HepG2 (cell line): ENCODE measurements around the gene AKR1A1. TPM values are rescaled to one million over a fixed set of nuclear protein-coding genes. Genes with fewer than 3 reads are reported as not detected.

Source experiments
- CCAR2 ChIP-seq: fragments of 200-400 bp; formaldehyde crosslinking; optimal IDR thresholded peaks from 2 replicates; pipeline ENCODE3; 2018; ENCODE audit warnings: low read depth, mild to moderate bottlenecking, low read length, moderate library complexity
- CREB1 ChIP-seq, 2 experiments: fragments of 450-650 bp in 1 of 2; IDR thresholded peaks; 2 replicates each; pipeline ENCODE4 v1.6.1; 2016 to 2017; ENCODE audit warnings: control low read depth in 1 of 2, mild to moderate bottlenecking in 1 of 2, missing compliant biosample characterization in 1 of 2, missing genetic modification characterization in 1 of 2
- FOXC1 ChIP-seq: sonication (generic); formaldehyde crosslinking; IDR thresholded peaks from 2 replicates; pipeline ENCODE4 v1.8.0; 2022; ENCODE audit warnings: mild to moderate bottlenecking, missing genetic modification reagents, borderline replicate concordance
- HES4 ChIP-seq: sonication (generic); formaldehyde crosslinking; IDR thresholded peaks from 2 replicates; pipeline ENCODE4 v1.9.0; 2021; ENCODE audit warnings: mild to moderate bottlenecking, missing genetic modification reagents, borderline replicate concordance
- KDM2A ChIP-seq: sonication (generic); formaldehyde crosslinking; IDR thresholded peaks from 2 replicates; pipeline ENCODE4 v1.4.0; 2020; ENCODE audit warnings: low read depth, missing genetic modification reagents, borderline replicate concordance
- KLF11 ChIP-seq: IDR thresholded peaks from 2 replicates; pipeline ENCODE4 v1.6.1; 2016; ENCODE audit warnings: missing compliant biosample characterization
- LCORL ChIP-seq, 2 experiments: fragments of 450-650 bp in 1 of 2; sonication (generic) in 1 of 2; formaldehyde crosslinking in 1 of 2; IDR thresholded peaks; 2 replicates each; pipeline versions ENCODE4 v1.5.0 to v1.6.1; 2017 to 2020; ENCODE audit warnings: antibody characterized with exemption in 1 of 2, missing genetic modification reagents in 1 of 2
- MNT ChIP-seq: fragments of 450-650 bp; IDR thresholded peaks from 2 replicates; pipeline ENCODE4 v1.6.1; 2016
- MXD4 ChIP-seq: IDR thresholded peaks from 2 replicates; pipeline ENCODE4 v1.6.1; 2016; ENCODE audit warnings: mild to moderate bottlenecking, missing biosample characterization, missing genetic modification reagents
- PLRG1 ChIP-seq: fragments of 450-650 bp; conservative IDR thresholded peaks from 2 replicates; pipeline ENCODE4 v1.6.1; 2016
- POLR2G ChIP-seq: fragments of 200-400 bp; formaldehyde crosslinking; IDR thresholded peaks from 2 replicates; pipeline ENCODE4 v1.6.1; 2018; ENCODE audit warnings: mild to moderate bottlenecking, low read depth, low read length, moderate library complexity
- SAP130 ChIP-seq: IDR thresholded peaks from 2 replicates; pipeline ENCODE4 v1.6.1; 2016; ENCODE audit warnings: low read depth
- SMARCC2 ChIP-seq: fragments of 450-650 bp; IDR thresholded peaks from 2 replicates; pipeline ENCODE4 v1.6.1; 2017; ENCODE audit warnings: antibody characterized with exemption, mild to moderate bottlenecking
- SMYD3 ChIP-seq: sonication (generic); formaldehyde crosslinking; IDR thresholded peaks from 2 replicates; pipeline ENCODE4 v1.8.1; 2023; ENCODE audit warnings: mild to moderate bottlenecking, missing genetic modification reagents
- ZBTB21 ChIP-seq: sonication (generic); formaldehyde crosslinking; IDR thresholded peaks from 2 replicates; pipeline ENCODE4 v1.4.0; 2020; ENCODE audit warnings: missing genetic modification reagents
- ZNF251 ChIP-seq: sonication (generic); formaldehyde crosslinking; IDR thresholded peaks from 2 replicates; pipeline ENCODE4 v1.9.0; 2021; ENCODE audit warnings: mild to moderate bottlenecking, missing genetic modification reagents
- ZNF432 ChIP-seq: sonication (generic); formaldehyde crosslinking; IDR thresholded peaks from 2 replicates; pipeline ENCODE4 v1.5.0; 2020; ENCODE audit warnings: missing genetic modification reagents, mild to moderate bottlenecking, borderline replicate concordance
- ZNF777 ChIP-seq: sonication (generic); formaldehyde crosslinking; IDR thresholded peaks from 2 replicates; pipeline ENCODE4 v1.4.0; 2020; ENCODE audit warnings: missing genetic modification reagents
- ZNF788 ChIP-seq: sonication (generic); formaldehyde crosslinking; IDR thresholded peaks from 2 replicates; pipeline ENCODE4 v1.5.0; 2020; ENCODE audit warnings: mild to moderate bottlenecking, missing genetic modification reagents, borderline replicate concordance
- polyA plus RNA-seq, 8 experiments: library from polyadenylated mRNA; depleted of rRNA in 3 of 8; stranded (reverse) in 7 of 8; unstranded in 1 of 8; fragments of >200 nt; fragmentation: Illumina TruSeq in 4 of 8; extraction: Trizol in 4 of 8; gene quantifications; 2 replicates each; pipeline versions ENCODE4 v1.2.1 to v1.2.3, GENCODE V29; 2011 to 2016; ENCODE audit warnings: low read depth in 4 of 8, missing spikeins in 1 of 8, mixed read lengths in 1 of 8; ENCODE audit not compliant: insufficient read depth in 1 of 8
- total RNA-seq, 5 experiments: library from RNA; depleted of rRNA; stranded (reverse); fragments of >200 nt; fragmentation: Illumina TruSeq; extraction: Trizol; gene quantifications; 2 replicates each; pipeline ENCODE4 v1.2.3, GENCODE V29; 2016; ENCODE audit warnings: low read depth in 1 of 5
- TF ChIP-seq, protein P1 (sequence below): sonication (generic); formaldehyde crosslinking; IDR thresholded peaks from 2 replicates; pipeline ENCODE4 v1.4.0; 2020; ENCODE audit warnings: missing genetic modification reagents, mild to moderate bottlenecking, borderline replicate concordance
- TF ChIP-seq, protein P2 (sequence below): sonication (generic); formaldehyde crosslinking; IDR thresholded peaks from 2 replicates; pipeline ENCODE4 v1.4.0; 2020; ENCODE audit warnings: missing genetic modification reagents

The AKR1A1 gene
- total and polyA plus RNA-seq, 2 of the 13 experiments (the other 11 are each of a cell fraction or from before 2014, with no cell fraction given) = 181 to 217 TPM

GRCh38 chr1:45508295-45509151, 42.1 kb upstream of the AKR1A1 start (continued):
- TF ChIP-seq MNT (no peak), ZBTB21 (CRISPR knock-in tag) (no peak), HES4 (CRISPR knock-in tag) (no peak), SAP130 (CRISPR knock-in tag) (no peak), CCAR2 (no peak), SMYD3 (CRISPR knock-in tag) (no peak), SMARCC2 (no peak), LCORL (IDR thresholded peaks at IDR 0.05) (no peak), LCORL (CRISPR knock-in tag; IDR thresholded peaks at IDR 0.05) (0 out of 2 replicates have a peak, but pooled peaks have one; percentile 38), MXD4 (no peak), PLRG1 (no peak), ZNF788 (CRISPR knock-in tag) (no peak), ZNF777 (CRISPR knock-in tag) (peak; percentile 38; the same call in 1 of the 2 replicates), FOXC1 (CRISPR knock-in tag) (no peak), KDM2A (CRISPR knock-in tag) (0 out of 2 replicates have a peak, but pooled peaks have one; percentile 28), KLF11 (CRISPR knock-in tag) (no peak), ZNF251 (CRISPR knock-in tag) (no peak), CREB1 (IDR thresholded peaks at IDR 0.05) (no peak), CREB1 (CRISPR knock-in tag; IDR thresholded peaks at IDR 0.05) (peak; percentile 32; the same call in 1 of the 2 replicates), POLR2G (0 out of 2 replicates have a peak, but pooled peaks have one; percentile 60), ZNF432 (CRISPR knock-in tag) (0 out of 2 replicates have a peak, but pooled peaks have one; percentile 23)
- TF ChIP-seq, protein P1, sequence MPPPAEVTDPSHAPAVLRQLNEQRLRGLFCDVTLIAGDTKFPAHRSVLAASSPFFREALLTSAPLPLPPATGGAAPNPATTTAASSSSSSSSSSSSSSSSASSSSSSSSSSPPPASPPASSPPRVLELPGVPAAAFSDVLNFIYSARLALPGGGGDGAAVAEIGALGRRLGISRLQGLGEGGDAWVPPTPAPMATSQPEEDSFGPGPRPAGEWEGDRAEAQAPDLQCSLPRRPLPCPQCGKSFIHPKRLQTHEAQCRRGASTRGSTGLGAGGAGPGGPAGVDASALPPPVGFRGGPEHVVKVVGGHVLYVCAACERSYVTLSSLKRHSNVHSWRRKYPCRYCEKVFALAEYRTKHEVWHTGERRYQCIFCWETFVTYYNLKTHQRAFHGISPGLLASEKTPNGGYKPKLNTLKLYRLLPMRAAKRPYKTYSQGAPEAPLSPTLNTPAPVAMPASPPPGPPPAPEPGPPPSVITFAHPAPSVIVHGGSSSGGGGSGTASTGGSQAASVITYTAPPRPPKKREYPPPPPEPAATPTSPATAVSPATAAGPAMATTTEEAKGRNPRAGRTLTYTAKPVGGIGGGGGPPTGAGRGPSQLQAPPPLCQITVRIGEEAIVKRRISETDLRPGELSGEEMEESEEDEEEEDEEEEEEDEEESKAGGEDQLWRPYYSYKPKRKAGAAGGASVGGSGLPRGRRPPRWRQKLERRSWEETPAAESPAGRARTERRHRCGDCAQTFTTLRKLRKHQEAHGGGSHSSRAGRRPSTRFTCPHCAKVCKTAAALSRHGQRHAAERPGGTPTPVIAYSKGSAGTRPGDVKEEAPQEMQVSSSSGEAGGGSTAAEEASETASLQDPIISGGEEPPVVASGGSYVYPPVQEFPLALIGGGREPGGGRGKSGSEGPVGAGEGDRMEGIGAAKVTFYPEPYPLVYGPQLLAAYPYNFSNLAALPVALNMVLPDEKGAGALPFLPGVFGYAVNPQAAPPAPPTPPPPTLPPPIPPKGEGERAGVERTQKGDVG (CRISPR knock-in tag) = peak; percentile 30; the same call in 1 of the 2 replicates
- TF ChIP-seq, protein P2, sequence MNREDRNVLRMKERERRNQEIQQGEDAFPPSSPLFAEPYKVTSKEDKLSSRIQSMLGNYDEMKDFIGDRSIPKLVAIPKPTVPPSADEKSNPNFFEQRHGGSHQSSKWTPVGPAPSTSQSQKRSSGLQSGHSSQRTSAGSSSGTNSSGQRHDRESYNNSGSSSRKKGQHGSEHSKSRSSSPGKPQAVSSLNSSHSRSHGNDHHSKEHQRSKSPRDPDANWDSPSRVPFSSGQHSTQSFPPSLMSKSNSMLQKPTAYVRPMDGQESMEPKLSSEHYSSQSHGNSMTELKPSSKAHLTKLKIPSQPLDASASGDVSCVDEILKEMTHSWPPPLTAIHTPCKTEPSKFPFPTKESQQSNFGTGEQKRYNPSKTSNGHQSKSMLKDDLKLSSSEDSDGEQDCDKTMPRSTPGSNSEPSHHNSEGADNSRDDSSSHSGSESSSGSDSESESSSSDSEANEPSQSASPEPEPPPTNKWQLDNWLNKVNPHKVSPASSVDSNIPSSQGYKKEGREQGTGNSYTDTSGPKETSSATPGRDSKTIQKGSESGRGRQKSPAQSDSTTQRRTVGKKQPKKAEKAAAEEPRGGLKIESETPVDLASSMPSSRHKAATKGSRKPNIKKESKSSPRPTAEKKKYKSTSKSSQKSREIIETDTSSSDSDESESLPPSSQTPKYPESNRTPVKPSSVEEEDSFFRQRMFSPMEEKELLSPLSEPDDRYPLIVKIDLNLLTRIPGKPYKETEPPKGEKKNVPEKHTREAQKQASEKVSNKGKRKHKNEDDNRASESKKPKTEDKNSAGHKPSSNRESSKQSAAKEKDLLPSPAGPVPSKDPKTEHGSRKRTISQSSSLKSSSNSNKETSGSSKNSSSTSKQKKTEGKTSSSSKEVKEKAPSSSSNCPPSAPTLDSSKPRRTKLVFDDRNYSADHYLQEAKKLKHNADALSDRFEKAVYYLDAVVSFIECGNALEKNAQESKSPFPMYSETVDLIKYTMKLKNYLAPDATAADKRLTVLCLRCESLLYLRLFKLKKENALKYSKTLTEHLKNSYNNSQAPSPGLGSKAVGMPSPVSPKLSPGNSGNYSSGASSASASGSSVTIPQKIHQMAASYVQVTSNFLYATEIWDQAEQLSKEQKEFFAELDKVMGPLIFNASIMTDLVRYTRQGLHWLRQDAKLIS = no peak
